Measurements from ENCODE around the gene PTPRG. TPM values are rescaled to one million over a fixed set of nuclear protein-coding genes. Genes with fewer than 3 reads are reported as not detected.
A peak's percentile ranks its signal among the peaks of the same experiment; 100 is the strongest.

Gene PTPRG
- total RNA-seq, 1 donor from 2014 or later, result 39.6 TPM

DNA sequence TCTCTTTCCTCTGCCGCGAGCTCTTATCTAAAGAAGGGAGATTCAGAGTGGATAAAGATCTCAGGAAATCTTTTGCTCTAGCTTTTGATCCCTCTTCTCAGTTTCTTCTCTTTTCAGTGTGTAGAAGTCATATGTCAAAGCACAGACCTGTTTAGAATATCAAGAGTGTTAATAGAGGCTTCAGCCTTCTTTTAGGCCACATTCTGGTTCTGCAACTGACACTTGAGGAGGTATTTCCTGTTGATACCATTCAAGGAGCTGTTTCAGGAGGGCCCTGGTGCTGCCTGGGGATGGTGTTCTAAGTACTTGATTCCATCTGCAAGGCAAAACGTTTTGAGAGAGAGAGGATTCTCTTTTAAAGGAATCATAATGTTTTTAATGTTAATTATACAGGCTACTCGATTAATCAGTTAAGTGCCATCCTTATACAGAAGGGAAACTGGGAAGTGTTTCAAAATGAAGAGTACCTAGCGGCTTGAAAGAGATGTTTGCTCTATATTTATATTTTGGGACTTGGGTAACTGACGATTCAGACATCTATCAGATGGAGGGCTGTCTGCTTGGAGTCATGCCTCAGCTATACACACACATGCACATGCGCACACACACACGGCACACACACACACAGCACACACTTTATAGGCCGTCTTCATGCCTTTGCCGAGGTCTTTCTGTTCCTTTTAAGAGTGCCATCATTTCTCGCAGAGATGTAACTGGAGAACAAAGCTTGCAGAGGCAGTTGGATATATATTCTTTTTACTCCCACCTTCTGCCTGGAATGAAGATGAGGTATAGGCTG, 313.9 kb downstream of the PTPRG start:
- H3K4me3 ChIP-seq (ENCODE audit: insufficient read depth, low read depth, low read length), result no peak overlapping the region
- H3K27me3 Mint-ChIP-seq (ENCODE audit: low read depth, unreplicated experiment), result no peaks in the 10 kb centered on the region
- no peak overlapping the region for H2AFZ ChIP-seq (ENCODE audit: low read depth, low read length)
- H3K4me3 Mint-ChIP-seq (ENCODE audit: unreplicated experiment), result no peak overlapping the region
- no peaks in the 10 kb centered on the region for H3K27me3 ChIP-seq (ENCODE audit: insufficient read depth, low read length)
- H3K4me1 Mint-ChIP-seq (ENCODE audit: low read depth, unreplicated experiment), result peaks cover 31% of the 10 kb centered on the region
- peak; percentile 17 for FAIRE-seq
- H3K36me3 ChIP-seq (ENCODE audit: insufficient read depth, low read length), result no peaks in the 10 kb centered on the region
- DNase-seq (ENCODE audit: low read depth), result peak; percentile 29
- H4K20me1 ChIP-seq (ENCODE audit: insufficient read depth, low read length), result peaks cover 26% of the 10 kb centered on the region
- H3K9ac ChIP-seq (ENCODE audit: low read length), result no peak overlapping the region
- no peak overlapping the region for H3K27ac ChIP-seq (ENCODE audit: low read depth, low read length)
- H3K27ac Mint-ChIP-seq (ENCODE audit: unreplicated experiment), result peak overlapping the region; percentile 31
- H3K4me2 ChIP-seq (ENCODE audit: low read length), result no peak overlapping the region
- no peaks in the 10 kb centered on the region for H3K9me3 Mint-ChIP-seq (ENCODE audit: unreplicated experiment)
- no peaks in the 10 kb centered on the region for H3K79me2 ChIP-seq (ENCODE audit: insufficient read depth, low read length)
- TF ChIP-seq, protein P1, sequence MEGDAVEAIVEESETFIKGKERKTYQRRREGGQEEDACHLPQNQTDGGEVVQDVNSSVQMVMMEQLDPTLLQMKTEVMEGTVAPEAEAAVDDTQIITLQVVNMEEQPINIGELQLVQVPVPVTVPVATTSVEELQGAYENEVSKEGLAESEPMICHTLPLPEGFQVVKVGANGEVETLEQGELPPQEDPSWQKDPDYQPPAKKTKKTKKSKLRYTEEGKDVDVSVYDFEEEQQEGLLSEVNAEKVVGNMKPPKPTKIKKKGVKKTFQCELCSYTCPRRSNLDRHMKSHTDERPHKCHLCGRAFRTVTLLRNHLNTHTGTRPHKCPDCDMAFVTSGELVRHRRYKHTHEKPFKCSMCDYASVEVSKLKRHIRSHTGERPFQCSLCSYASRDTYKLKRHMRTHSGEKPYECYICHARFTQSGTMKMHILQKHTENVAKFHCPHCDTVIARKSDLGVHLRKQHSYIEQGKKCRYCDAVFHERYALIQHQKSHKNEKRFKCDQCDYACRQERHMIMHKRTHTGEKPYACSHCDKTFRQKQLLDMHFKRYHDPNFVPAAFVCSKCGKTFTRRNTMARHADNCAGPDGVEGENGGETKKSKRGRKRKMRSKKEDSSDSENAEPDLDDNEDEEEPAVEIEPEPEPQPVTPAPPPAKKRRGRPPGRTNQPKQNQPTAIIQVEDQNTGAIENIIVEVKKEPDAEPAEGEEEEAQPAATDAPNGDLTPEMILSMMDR (IDR thresholded peaks at IDR 0.05; ENCODE audit: insufficient read depth, low read depth, low read length), result no peak
- no peak for TF ChIP-seq EZH2 (IDR thresholded peaks at IDR 0.05; ENCODE audit: insufficient read depth, low read length)
- no peaks in the 10 kb centered on the region for H3K9me3 ChIP-seq (ENCODE audit: insufficient read depth, low read depth, low read length)
- H3K36me3 Mint-ChIP-seq (ENCODE audit: low read depth, unreplicated experiment), result no peaks in the 10 kb centered on the region
- H3K4me1 ChIP-seq (ENCODE audit: insufficient read depth, low read length), result no peaks in the 10 kb centered on the region

DNA sequence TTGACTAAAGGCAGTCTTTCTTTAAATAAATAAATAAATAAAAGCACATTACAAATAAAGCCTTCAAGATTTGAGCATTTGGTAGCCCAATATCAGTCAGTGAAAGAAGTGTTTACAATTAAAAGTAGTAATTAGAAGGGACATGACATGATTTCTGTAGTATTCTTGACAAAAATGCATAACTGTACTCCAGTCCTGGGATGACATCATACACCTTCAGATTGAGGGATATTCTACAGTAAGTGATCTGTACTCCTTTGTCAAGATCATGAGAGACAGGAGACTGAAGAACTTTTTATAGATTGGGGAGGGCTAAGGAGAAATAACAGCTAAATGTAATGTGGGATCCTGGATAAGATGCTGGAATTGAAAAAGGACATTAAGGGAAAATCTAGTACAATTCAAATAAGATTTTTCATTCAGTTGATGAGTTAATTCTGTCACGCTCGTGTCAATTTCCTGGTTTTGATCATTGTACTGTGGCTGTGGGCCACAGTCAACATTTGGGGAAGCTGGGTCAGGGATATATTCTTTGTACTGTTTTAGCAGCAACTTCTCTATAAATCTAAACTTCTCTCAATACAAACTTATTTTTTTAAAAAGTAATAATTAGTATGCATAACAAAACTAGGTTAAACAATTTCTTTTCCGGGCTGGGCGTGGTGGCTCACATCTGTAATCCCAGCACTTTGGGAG, 314.8 kb downstream of the PTPRG start:
- Mint-ChIP-seq H3K27me3 (ENCODE audit: low read depth, unreplicated experiment) (no peaks in the 10 kb centered on the region), H3K9me3 (ENCODE audit: unreplicated experiment) (no peaks in the 10 kb centered on the region), H3K4me1 (ENCODE audit: low read depth, unreplicated experiment) (peaks cover 31% of the 10 kb centered on the region), H3K4me3 (ENCODE audit: unreplicated experiment) (no peak overlapping the region), H3K27ac (ENCODE audit: unreplicated experiment) (no peak overlapping the region), H3K36me3 (ENCODE audit: low read depth, unreplicated experiment) (no peaks in the 10 kb centered on the region)
- no peak for FAIRE-seq
- Histone ChIP-seq H4K20me1 (ENCODE audit: insufficient read depth, low read length) (peaks cover 26% of the 10 kb centered on the region), H3K27ac (ENCODE audit: low read depth, low read length) (no peak overlapping the region), H3K27me3 (ENCODE audit: insufficient read depth, low read length) (no peaks in the 10 kb centered on the region), H2AFZ (ENCODE audit: low read depth, low read length) (no peak overlapping the region), H3K4me2 (ENCODE audit: low read length) (no peak overlapping the region), H3K4me1 (ENCODE audit: insufficient read depth, low read length) (no peaks in the 10 kb centered on the region), H3K36me3 (ENCODE audit: insufficient read depth, low read length) (no peaks in the 10 kb centered on the region), H3K4me3 (ENCODE audit: insufficient read depth, low read depth, low read length) (no peak overlapping the region), H3K9me3 (ENCODE audit: insufficient read depth, low read depth, low read length) (no peaks in the 10 kb centered on the region), H3K79me2 (ENCODE audit: insufficient read depth, low read length) (no peaks in the 10 kb centered on the region), H3K9ac (ENCODE audit: low read length) (no peak overlapping the region)
- no peak for TF ChIP-seq EZH2 (IDR thresholded peaks at IDR 0.05; ENCODE audit: insufficient read depth, low read length)
- TF ChIP-seq, protein P1 (IDR thresholded peaks at IDR 0.05; ENCODE audit: insufficient read depth, low read depth, low read length), result no peak
- no peak for DNase-seq (ENCODE audit: low read depth)
